GM06990 (cell line): Measurements from ENCODE around the gene LRAT.

Experiments
- DNase-seq: peaks from one replicate; pipeline ENCODE4 v3.0.0-alpha.2; 2011; ENCODE audit not compliant: insufficient read length; ENCODE audit errors: extremely low read depth
- H3K27me3 ChIP-seq: replicated peaks from 2 replicates; pipeline ENCODE4 v1.6.0; 2011; ENCODE audit warnings: low read length; ENCODE audit not compliant: control insufficient read depth, insufficient read depth
- H3K36me3 ChIP-seq: 2 replicates; pipeline ENCODE4 v1.5.1; 2011; ENCODE audit warnings: low read length; ENCODE audit not compliant: control insufficient read depth, insufficient read depth
- H3K4me3 ChIP-seq: replicated peaks from 2 replicates; pipeline ENCODE4 v1.5.1; 2011; ENCODE audit warnings: low read depth, mild to moderate bottlenecking, control low read depth, low read length
- TF ChIP-seq, protein P1 (sequence below): IDR thresholded peaks from 2 replicates; pipeline ENCODE4 v1.5.1; 2011; ENCODE audit warnings: low read length, control low read depth, mild to moderate bottlenecking, inconsistent platforms; ENCODE audit not compliant: insufficient read depth, poor library complexity, severe bottlenecking

LRAT gene

DNA sequence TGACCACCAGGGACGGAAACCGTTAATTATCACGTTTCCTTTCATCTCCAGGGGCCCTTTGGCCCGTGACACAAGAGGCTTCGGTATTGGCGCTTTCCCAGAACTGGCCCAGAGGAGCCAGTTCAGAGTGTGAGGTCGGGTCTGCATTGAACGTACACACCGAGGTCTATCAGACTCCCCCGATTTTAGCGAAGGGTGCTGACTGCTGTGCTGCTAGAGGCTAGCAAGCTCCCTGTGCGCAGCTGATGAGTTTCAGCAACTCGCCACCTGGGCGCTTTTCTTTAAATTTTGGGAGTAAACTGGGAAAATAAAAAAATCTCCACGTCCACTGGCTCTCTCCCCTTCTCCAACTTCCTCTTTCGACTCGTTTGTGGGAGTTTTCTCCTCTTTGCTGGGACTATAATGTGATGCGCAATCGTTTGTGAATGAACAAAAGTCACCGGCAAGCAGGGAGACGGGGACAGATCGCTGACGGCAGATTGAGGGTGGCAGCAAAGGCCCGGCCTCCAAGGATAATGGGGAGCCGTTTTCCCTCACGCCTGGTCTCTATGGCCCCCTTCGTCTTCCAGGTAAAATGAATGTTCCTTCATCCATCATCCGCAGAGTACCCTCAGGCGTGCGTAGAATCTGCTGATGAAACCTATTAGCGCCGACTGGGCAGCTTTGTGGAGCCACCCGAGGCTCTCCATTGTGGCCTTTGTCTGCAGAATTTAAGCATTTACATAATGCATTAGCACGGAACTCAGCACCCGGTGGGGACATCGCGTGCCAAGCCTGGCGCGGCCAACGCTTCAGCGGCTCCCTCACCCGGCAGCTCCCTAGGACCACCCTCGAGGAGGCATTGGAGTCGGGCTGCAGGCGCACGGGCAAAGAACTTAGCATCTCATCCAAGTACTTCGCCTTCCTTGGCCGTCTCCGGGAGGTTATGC is 1.6 kb upstream of the LRAT start:
- TF ChIP-seq, protein P1, sequence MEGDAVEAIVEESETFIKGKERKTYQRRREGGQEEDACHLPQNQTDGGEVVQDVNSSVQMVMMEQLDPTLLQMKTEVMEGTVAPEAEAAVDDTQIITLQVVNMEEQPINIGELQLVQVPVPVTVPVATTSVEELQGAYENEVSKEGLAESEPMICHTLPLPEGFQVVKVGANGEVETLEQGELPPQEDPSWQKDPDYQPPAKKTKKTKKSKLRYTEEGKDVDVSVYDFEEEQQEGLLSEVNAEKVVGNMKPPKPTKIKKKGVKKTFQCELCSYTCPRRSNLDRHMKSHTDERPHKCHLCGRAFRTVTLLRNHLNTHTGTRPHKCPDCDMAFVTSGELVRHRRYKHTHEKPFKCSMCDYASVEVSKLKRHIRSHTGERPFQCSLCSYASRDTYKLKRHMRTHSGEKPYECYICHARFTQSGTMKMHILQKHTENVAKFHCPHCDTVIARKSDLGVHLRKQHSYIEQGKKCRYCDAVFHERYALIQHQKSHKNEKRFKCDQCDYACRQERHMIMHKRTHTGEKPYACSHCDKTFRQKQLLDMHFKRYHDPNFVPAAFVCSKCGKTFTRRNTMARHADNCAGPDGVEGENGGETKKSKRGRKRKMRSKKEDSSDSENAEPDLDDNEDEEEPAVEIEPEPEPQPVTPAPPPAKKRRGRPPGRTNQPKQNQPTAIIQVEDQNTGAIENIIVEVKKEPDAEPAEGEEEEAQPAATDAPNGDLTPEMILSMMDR, result no peak
- Histone ChIP-seq H3K27me3 (peaks cover 2% of the 10 kb centered on the region), H3K36me3 (no peaks in the 10 kb centered on the region), H3K4me3 (no peak overlapping the region)
- DNase-seq, result no peak

DNA sequence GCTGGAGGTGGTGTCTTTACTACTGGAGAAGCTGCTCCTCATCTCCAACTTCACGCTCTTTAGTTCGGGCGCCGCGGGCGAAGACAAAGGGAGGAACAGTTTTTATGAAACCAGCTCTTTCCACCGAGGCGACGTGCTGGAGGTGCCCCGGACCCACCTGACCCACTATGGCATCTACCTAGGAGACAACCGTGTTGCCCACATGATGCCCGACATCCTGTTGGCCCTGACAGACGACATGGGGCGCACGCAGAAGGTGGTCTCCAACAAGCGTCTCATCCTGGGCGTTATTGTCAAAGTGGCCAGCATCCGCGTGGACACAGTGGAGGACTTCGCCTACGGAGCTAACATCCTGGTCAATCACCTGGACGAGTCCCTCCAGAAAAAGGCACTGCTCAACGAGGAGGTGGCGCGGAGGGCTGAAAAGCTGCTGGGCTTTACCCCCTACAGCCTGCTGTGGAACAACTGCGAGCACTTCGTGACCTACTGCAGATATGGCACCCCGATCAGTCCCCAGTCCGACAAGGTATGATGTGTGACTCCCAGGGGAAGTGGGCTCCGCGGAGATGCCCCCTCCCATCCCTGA is 634 bp downstream of the LRAT start:
- Histone ChIP-seq H3K36me3 (no peaks in the 10 kb centered on the region), H3K4me3 (no peak overlapping the region), H3K27me3 (peaks cover 2% of the 10 kb centered on the region)
- no peak for DNase-seq
- TF ChIP-seq, protein P1, result no peak

DNA sequence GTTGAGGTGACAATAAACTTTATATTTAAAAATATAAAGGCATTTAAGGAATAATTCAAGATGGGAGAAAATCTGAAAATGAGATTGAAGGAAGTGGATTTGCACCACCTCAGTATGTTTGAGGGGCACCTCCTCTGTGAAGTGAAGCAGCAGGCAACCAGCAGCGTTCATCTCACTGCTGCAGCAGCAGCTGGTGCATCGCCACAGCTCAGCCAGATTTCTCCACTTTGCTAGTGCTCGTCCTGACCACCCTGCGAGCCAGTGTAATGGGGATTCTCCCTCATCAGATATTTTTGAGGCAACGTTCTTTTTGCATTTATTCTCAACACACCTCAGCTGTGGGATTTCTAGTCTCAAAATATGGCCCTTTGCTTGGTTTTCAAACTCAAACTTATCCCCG is 13.9 kb downstream of the LRAT start:
- Histone ChIP-seq H3K4me3 (no peak overlapping the region), H3K27me3 (0 out of 2 replicates have a peak, but pooled peaks cover 2% of the 10 kb centered on the region), H3K36me3 (no peaks in the 10 kb centered on the region)
- TF ChIP-seq, protein P1, result no peak
- no peak for DNase-seq

DNA sequence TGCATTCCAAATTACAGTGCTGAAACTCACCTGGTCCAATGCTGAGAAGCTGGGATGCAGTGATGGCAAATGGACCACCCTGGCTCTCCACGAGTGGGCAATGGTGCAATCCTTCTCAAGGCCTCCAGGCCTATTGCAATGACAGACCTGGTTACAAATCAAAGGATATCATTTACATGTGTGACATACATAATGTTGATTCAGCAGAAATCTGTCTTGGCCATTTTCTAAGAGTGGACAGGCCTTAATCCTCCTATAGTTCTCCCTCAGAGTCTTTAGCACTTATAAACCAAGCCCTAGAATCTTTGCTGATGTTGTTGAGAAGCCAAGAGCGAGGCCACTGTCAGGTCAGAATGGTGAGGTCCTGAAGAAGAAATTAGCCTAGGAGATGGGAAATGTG is 17.1 kb downstream of the LRAT start:
- Histone ChIP-seq H3K27me3 (peaks cover 2% of the 10 kb centered on the region; the same call in 1 of the 2 replicates), H3K4me3 (no peak overlapping the region), H3K36me3 (no peaks in the 10 kb centered on the region)
- no peak for DNase-seq
- TF ChIP-seq, protein P1, result no peak

DNA sequence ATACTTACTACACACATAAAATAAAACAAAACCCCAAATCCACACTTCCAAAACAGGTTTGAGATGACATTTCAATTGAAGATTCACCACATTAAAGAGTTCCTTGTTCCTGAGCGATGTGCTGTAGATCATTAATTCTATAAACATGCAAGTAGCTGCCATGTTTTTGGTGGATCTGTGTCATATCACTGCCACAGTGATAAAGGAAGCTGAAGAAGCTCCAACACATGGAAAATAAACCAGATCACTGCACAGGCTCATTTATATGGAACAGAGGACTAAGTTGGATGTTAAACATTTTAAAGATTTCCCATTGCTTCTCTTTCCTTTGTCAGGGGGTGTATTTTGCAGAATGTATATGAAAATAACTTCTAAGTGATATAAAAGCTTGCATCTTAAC is 34.5 kb downstream of the LRAT start:
- DNase-seq, result no peak
- H3K36me3 ChIP-seq, result no peaks in the 10 kb centered on the region
- TF ChIP-seq, protein P1, result no peak
- H3K27me3 ChIP-seq, result no peaks in the 10 kb centered on the region; the same call in 1 of the 2 replicates
- no peak overlapping the region for H3K4me3 ChIP-seq
